22Rv1 (cell line): Measurements from ENCODE around the gene NEK8.

Source experiments
- CTCF ChIP-seq: fragments of 450-650 bp; IDR thresholded peaks from 2 replicates; pipeline ENCODE4 v1.5.1; 2017; ENCODE audit warnings: mild to moderate bottlenecking
- ZFX ChIP-seq: fragments of 450-650 bp; IDR thresholded peaks from 2 replicates; pipeline ENCODE4 v1.6.1; 2017; ENCODE audit warnings: antibody characterized with exemption, borderline replicate concordance

DNA sequence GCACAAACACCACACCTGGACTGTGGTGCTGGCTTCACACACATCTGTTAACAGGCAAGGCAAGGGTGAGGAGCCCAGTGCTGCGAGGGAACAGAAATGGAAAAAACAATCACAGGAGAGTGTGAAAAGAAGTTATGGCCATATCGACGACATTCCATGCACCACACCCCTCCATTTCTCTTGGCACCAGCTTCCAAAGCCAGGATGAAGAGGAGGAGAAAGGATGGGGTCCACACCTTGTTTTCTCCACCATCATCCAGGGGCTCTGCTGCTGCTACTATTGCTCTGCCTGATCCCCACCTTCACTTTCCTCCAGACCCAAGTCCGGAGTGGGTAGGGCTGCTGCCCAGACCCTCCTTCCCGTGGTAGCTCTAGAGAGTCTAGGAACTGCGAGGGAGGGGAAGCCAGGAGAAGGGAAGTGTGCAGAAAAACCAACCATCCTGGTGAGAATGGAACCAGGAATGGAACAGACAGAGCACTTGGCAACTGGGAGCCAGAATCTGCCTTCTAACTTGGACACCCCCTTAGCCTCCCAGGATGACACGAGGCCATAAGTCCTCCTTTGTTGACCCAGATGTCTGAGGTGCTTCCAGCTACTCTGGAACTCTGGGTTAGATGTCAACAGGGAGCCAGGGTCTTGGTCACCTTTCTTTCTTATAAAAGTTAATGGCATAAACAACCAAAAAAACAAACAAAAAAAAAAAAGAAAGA lies 15.7 kb upstream of the NEK8 start:
- TF ChIP-seq CTCF = no peak
- TF ChIP-seq ZFX = no peak
